CD4-positive, CD25-positive, alpha-beta regulatory T cell (primary cell): ENCODE data around the gene SERTAD3. TPM values are rescaled to one million over a fixed set of nuclear protein-coding genes. Genes with fewer than 3 reads are reported as not detected.
A peak's percentile ranks its signal among the peaks of the same experiment; 100 is the strongest.

Source experiments
- ATAC-seq, 2 donors: fragments of 150-1000 bp; cut with Tn5 transposase; one replicate each; pipeline ENCODE4 v1.10.0; 2021; ENCODE audit warnings: low read depth in 2 of 2, moderate number of reproducible peaks in 2 of 2, moderate library complexity in 1 of 2
- DNase-seq, 3 donors: peaks; one replicate each; pipeline versions ENCODE4 v3.0.0 to v3.0.0-alpha.2; 2012 to 2022; ENCODE audit warnings: mixed read lengths in 1 of 3
- H3K27ac ChIP-seq: one replicate; pipeline ENCODE4 v1.7.0; 2013; ENCODE audit warnings: mild to moderate bottlenecking, low read length; ENCODE audit not compliant: insufficient read depth, poor library complexity, severe bottlenecking
- H3K27me3 ChIP-seq: one replicate; pipeline ENCODE4 v1.7.0; 2013; ENCODE audit warnings: low read length; ENCODE audit not compliant: control insufficient read depth, insufficient read depth
- H3K36me3 ChIP-seq: one replicate; pipeline ENCODE4 v1.7.0; 2013; ENCODE audit warnings: mild to moderate bottlenecking, low read length, moderate library complexity; ENCODE audit not compliant: control insufficient read depth, insufficient read depth
- H3K4me1 ChIP-seq: 2 replicates; pipeline ENCODE4 v1.7.0; 2013; ENCODE audit warnings: mild to moderate bottlenecking, low read length; ENCODE audit not compliant: insufficient read depth, control insufficient read depth, poor library complexity, severe bottlenecking
- H3K4me3 ChIP-seq: one replicate; pipeline ENCODE4 v1.7.0; 2013; ENCODE audit warnings: low read depth, mild to moderate bottlenecking, low read length, moderate library complexity
- H3K9me3 ChIP-seq, 2 experiments: 1 replicate in 1 of 2; 2 replicates in 1 of 2; pipeline ENCODE4 v1.7.0; 2013; ENCODE audit warnings: low read length in 2 of 2, mild to moderate bottlenecking in 1 of 2, moderate library complexity in 1 of 2; ENCODE audit not compliant: control insufficient read depth in 2 of 2
- H3K27ac Mint-ChIP-seq, 3 donors: one replicate each; pipeline ENCODE4 v1.8.0; 2020 to 2022; ENCODE audit warnings: mild to moderate bottlenecking in 3 of 3, mixed read lengths in 3 of 3, moderate library complexity in 2 of 3
- H3K27me3 Mint-ChIP-seq: one replicate; pipeline ENCODE4 v1.8.0; 2022; ENCODE audit warnings: mild to moderate bottlenecking, mixed read lengths
- H3K36me3 Mint-ChIP-seq: one replicate; pipeline ENCODE4 v1.8.0; 2020; ENCODE audit warnings: mixed read lengths
- H3K4me1 Mint-ChIP-seq, 4 donors: one replicate each; pipeline ENCODE4 v1.8.0; 2020 to 2022; ENCODE audit warnings: mixed read lengths in 4 of 4, mild to moderate bottlenecking in 1 of 4
- H3K4me3 Mint-ChIP-seq, 4 donors: one replicate each; pipeline ENCODE4 v1.8.0; 2020 to 2022; ENCODE audit warnings: mild to moderate bottlenecking in 4 of 4, mixed read lengths in 4 of 4, moderate library complexity in 3 of 4
- H3K9me3 Mint-ChIP-seq, 7 donors: one replicate each; pipeline ENCODE4 v1.8.0; 2020 to 2022; ENCODE audit warnings: mixed read lengths in 7 of 7, mild to moderate bottlenecking in 3 of 7, moderate library complexity in 2 of 7
- polyA plus RNA-seq, 4 donors: library from polyadenylated mRNA; unstranded; fragments of 300-500 nt; fragmentation: Illumina TruSeq; gene quantifications; one replicate each; pipeline ENCODE4 v1.2.3, GENCODE V29; 2021
- total RNA-seq: library from RNA; stranded (reverse); gene quantifications from one replicate; pipeline ENCODE4 v1.2.3, GENCODE V29; 2022

Gene SERTAD3
- total and polyA plus RNA-seq, 5 donors from 2014 or later, result 3.1 to 19.5 (median 6.8) TPM

- DNase-seq (no peak), ATAC-seq (no peak)
- Histone ChIP-seq H3K27ac (no peak overlapping the region), H3K9me3 (no peaks in the 10 kb centered on the region), H3K4me3 (no peak overlapping the region), H3K4me1 (peaks cover 14% of the 10 kb centered on the region), H3K27me3 (no peaks in the 10 kb centered on the region), H3K36me3 (no peaks in the 10 kb centered on the region)
- H3K27ac Mint-ChIP-seq, result peak overlapping the region in 2 of 3 donors; percentile 43 to 71
- peak overlapping the region in 2 of 4 donors; percentile 19 to 68 for H3K4me3 Mint-ChIP-seq
- no peaks in the 10 kb centered on the region for H3K9me3 Mint-ChIP-seq
- peaks cover 0 to 25% (median 12%) of the 10 kb centered on the region in 4 donors for H3K4me1 Mint-ChIP-seq
- no peaks in the 10 kb centered on the region for H3K36me3 Mint-ChIP-seq
- peaks cover 15% of the 10 kb centered on the region for H3K27me3 Mint-ChIP-seq
Observed at GRCh38 chr19:40416918-40417642, 27.1 kb downstream of the SERTAD3 start.

- peaks cover 1% of the 10 kb centered on the region for H3K4me1 ChIP-seq
- Mint-ChIP-seq H3K4me1 (peaks cover 0 to 17% (median 7%) of the 10 kb centered on the region in 4 donors), H3K27ac (no peak overlapping the region), H3K4me3 (peak overlapping the region in 1 of 4 donors; percentile 5), H3K36me3 (no peaks in the 10 kb centered on the region), H3K27me3 (peaks cover 13% of the 10 kb centered on the region), H3K9me3 (no peaks in the 10 kb centered on the region)
- no peaks in the 10 kb centered on the region for H3K36me3 ChIP-seq
- ATAC-seq (no peak), DNase-seq (no peak)
- no peak overlapping the region for H3K27ac ChIP-seq
- H3K27me3 ChIP-seq, result no peaks in the 10 kb centered on the region
- H3K9me3 ChIP-seq, result no peaks in the 10 kb centered on the region
- H3K4me3 ChIP-seq, result no peak overlapping the region
Observed at GRCh38 chr19:40415768-40416167, 28.4 kb downstream of the SERTAD3 start.

GRCh38 chr19:40414542-40415535, 29.3 kb downstream of the SERTAD3 start:
- no peaks in the 10 kb centered on the region for H3K9me3 ChIP-seq
- no peak for DNase-seq
- no peaks in the 10 kb centered on the region for H3K27me3 ChIP-seq
- ATAC-seq, result no peak
- no peak overlapping the region for H3K27ac ChIP-seq
- peaks cover 0 to 13% (median 7%) of the 10 kb centered on the region in 4 donors for H3K4me1 Mint-ChIP-seq
- H3K4me1 ChIP-seq, result no peaks in the 10 kb centered on the region
- no peaks in the 10 kb centered on the region for H3K36me3 Mint-ChIP-seq
- no peak overlapping the region for H3K27ac Mint-ChIP-seq
- no peaks in the 10 kb centered on the region for H3K9me3 Mint-ChIP-seq
- H3K27me3 Mint-ChIP-seq, result peaks cover 10% of the 10 kb centered on the region
- H3K4me3 Mint-ChIP-seq, result peak overlapping the region in 1 of 4 donors; percentile 49
- no peak overlapping the region for H3K4me3 ChIP-seq
- H3K36me3 ChIP-seq, result no peaks in the 10 kb centered on the region

- Mint-ChIP-seq H3K4me3 (no peak within 1 kb of the TSS), H3K4me1 (peaks cover 0 to 9% (median 7%) of the 10 kb centered on the region in 4 donors), H3K27ac (no peak within 1 kb of the TSS), H3K36me3 (no peaks in the 10 kb centered on the region), H3K9me3 (no peaks in the 10 kb centered on the region), H3K27me3 (peaks cover 8% of the 10 kb centered on the region)
- ATAC-seq (no peak), DNase-seq (no peak)
- Histone ChIP-seq H3K4me3 (no peak within 1 kb of the TSS), H3K27ac (no peak within 1 kb of the TSS), H3K36me3 (no peaks in the 10 kb centered on the region), H3K9me3 (no peaks in the 10 kb centered on the region), H3K4me1 (no peaks in the 10 kb centered on the region), H3K27me3 (no peaks in the 10 kb centered on the region)
Observed at GRCh38 chr19:40413291-40413845, 30.8 kb downstream of the SERTAD3 start, which contains the start of gene PRX. PRX (minus strand) TSS chr19:40413378; CDS start chr19:40407932, 5,446 bp downstream.

GRCh38 chr19:40412866-40413265, 31.3 kb downstream of the SERTAD3 start:
- Mint-ChIP-seq H3K27ac (no peak overlapping the region), H3K36me3 (no peaks in the 10 kb centered on the region), H3K4me3 (no peak overlapping the region), H3K27me3 (peaks cover 3% of the 10 kb centered on the region), H3K9me3 (no peaks in the 10 kb centered on the region), H3K4me1 (peaks cover 0 to 10% (median 4%) of the 10 kb centered on the region in 4 donors)
- Histone ChIP-seq H3K27ac (no peak overlapping the region), H3K4me3 (no peak overlapping the region), H3K36me3 (no peaks in the 10 kb centered on the region), H3K4me1 (peaks cover 3% of the 10 kb centered on the region), H3K27me3 (no peaks in the 10 kb centered on the region), H3K9me3 (no peaks in the 10 kb centered on the region)
- DNase-seq (no peak), ATAC-seq (no peak)

GRCh38 chr19:40411958-40412499, 32.1 kb downstream of the SERTAD3 start:
- no peak overlapping the region for H3K4me3 Mint-ChIP-seq
- Histone ChIP-seq H3K4me3 (no peak overlapping the region), H3K36me3 (no peaks in the 10 kb centered on the region), H3K27me3 (no peaks in the 10 kb centered on the region), H3K27ac (no peak overlapping the region), H3K9me3 (no peaks in the 10 kb centered on the region), H3K4me1 (peaks cover 5% of the 10 kb centered on the region)
- no peaks in the 10 kb centered on the region for H3K9me3 Mint-ChIP-seq
- no peak overlapping the region for H3K27ac Mint-ChIP-seq
- no peak for ATAC-seq
- no peaks in the 10 kb centered on the region for H3K27me3 Mint-ChIP-seq
- peaks cover 0 to 10% (median 4%) of the 10 kb centered on the region in 4 donors for H3K4me1 Mint-ChIP-seq
- DNase-seq, result no peak
- H3K36me3 Mint-ChIP-seq, result no peaks in the 10 kb centered on the region

- no peak for ATAC-seq
- no peak for DNase-seq
- Mint-ChIP-seq H3K27ac (no peak overlapping the region), H3K36me3 (no peaks in the 10 kb centered on the region), H3K27me3 (no peaks in the 10 kb centered on the region), H3K4me3 (no peak overlapping the region), H3K4me1 (peaks cover 0 to 10% (median 2%) of the 10 kb centered on the region in 4 donors), H3K9me3 (no peaks in the 10 kb centered on the region)
- peaks cover 5% of the 10 kb centered on the region for H3K4me1 ChIP-seq
- H3K36me3 ChIP-seq, result no peaks in the 10 kb centered on the region
- H3K27ac ChIP-seq, result no peak overlapping the region
- no peaks in the 10 kb centered on the region for H3K27me3 ChIP-seq
- H3K4me3 ChIP-seq, result no peak overlapping the region
- H3K9me3 ChIP-seq, result no peaks in the 10 kb centered on the region
Observed at GRCh38 chr19:40411125-40411842, 32.9 kb downstream of the SERTAD3 start.
